ENCODE results near the gene POLR2J. TPM values are rescaled to one million over a fixed set of nuclear protein-coding genes. Genes with fewer than 3 reads are reported as not detected.

The POLR2J gene
- polyA plus RNA-seq, 1 donor: 33.3 TPM

DNA sequence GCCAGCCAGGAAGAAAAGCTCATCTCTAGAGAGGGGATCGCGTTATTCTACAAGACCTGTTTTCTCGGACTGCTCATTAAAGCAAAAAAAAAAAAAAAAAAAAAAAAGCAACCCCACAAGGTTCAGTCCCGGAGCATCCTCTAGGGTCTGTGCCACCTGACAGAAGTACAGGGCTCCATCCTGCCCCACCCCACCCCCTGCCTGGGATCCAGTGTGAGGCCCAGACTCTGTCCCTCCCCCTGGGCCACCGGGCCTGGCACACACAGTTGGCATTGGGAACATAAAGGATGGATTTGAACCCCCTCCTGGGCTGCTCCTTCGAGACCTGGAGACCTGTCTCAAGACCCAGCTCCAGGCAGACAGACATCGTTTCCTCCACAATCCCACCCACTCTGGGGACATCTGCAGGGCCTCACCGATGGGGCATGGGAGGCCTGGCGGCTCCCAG lies 44.7 kb downstream of the POLR2J start:
- DNase-seq: no peak

DNA sequence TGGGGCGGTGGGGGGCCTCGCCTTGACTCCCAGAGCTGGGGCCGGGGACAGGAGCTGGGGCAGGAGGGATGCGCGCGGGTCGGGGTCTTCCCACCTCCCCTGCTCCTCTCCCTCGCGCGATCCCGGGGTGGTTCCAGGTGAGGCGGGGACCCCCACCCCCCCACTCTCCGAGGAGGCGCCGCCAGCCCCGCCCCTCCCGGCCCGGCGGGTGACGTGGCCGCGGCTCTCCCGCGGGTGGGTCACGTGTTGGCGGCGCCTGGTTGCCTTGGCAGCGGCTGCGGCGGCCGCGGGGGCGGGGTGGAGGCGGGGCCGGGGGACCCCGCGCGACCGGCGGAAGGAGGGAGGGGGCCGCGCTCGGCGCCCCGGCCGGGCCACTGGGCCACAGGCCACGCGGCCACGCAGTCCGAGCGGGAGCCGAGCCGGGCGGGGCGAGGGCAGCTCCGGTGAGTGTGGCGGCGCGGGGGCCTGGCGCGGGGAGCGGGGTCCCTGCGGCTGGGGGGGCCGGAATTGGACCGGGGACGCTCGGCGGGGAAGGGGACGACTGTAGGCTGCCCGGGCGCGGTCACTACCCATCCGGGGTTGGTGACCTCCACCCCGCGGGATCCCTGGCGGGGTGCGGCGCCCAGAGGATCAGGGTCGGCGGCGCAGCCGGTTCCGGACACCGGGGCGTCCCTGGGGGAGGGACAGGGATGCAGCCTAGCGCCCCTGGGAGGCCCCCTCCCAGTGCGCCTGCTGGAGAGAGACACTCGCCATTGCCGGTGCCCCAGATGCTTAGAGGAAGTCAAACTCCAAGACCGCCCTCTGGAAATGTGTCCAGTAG lies 45.3 kb downstream of the POLR2J start, which contains the start of gene ORAI2:
Gene ORAI2 (plus strand): TSS at position 357 of the 820 bp plus-strand sequence. CDS start 5,382 bp downstream, outside the sequence.
- peak; percentile 81 for DNase-seq

DNA sequence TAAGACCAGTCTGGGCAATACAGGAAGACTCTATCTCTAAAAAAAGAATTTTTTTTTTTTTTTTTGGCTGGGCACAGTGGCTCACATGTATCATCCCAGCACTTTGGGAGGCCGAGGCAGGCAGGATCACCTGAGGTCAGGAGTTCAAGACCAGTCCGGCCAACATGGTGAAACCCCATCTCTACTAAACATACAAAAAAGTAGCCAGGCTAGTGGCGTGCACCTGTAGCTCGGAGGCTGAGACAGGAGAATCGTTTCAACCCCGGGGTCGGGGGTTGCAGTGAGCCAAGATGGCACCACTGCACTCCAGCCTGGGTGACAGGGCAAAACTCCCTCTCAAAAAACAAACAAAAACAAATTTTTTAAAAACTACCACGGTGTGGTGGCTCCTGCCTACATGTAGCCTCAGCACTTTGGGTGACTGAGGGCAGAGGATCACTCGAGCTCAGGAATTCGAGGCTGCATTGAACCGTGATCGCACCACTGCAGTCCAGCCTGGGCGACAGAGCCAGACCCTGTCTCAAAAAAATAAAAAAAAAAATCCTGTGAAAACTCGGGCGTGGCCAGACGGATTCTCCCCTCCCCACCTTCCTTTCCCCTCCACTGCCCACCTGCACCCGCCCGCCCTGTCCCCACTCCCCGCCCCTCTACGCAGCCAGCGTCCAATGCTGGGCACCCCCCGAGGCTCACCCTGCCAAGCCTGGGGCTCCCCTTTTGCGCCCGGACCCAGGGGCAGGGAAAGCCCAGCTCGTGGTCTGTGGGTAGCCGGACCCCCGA lies 46.1 kb downstream of the POLR2J start:
- no peak for DNase-seq

DNA sequence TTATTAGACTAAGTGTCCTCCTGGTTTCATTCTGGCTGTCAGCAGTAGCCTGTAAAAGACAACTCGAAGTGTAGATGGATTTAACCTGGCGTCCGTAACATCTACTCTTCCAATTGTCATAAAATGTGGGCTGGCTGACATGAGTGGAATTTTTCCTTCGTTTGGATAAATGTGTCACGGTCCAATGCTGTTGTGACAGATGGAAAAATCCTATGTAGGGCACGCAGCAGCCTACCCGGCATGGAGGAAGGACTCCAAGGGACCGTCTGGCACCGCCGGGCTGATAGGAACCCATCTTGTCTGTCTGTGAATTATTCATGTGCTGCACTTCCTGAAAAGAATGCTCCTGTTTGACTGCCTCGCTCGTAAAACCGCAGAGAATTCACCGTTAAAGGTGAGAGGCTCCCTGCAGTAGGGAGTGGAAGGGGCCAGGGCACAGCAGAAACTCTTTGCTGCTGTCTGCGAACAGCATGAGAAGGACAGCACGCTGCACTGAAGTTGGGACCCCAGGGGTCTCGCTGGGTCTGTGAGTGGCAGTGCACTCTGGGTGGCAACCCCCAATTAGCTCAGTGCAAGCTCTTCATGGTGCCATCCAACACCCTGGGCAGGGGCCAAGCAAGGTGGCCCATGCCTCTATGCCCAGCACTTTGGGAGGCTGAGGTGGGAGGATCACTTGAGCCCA lies 47.0 kb downstream of the POLR2J start:
- DNase-seq: peak; percentile 49

DNA sequence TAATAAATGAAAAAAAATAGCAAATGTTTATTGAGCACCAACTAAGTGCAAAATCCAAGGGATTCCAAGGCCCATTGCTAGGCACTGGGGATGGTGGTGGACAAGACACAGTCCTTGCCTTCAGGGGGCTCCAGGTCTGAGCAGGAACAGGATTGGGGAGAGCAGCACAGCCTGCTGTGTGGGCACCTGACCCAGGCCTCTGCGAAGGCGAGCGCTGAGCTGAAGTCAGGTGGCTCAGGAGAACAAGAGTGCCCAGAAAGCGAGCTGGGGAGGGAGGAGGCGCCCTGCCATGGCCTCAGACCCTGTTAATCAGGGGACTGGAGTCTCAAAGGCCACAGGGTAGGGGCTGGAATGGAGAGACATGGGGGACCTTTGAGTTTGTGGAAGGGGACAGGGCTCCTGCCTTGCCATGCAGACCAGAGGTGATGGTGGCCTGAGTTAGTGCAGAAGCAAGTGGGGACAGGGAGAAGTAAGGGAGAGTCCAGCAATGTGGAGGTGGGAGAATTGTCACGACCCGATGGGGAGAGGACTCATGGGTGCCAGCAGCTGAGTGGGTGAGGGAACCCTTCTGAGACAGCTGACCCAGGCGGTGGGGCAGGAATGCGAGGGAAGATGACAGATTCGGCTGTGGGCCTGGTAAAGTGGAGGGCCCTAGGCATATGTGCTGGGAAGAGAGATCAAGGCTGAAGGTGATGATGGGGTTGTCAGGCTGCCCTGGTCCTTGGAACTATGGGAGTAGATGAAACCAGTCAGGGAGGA lies 49.4 kb downstream of the POLR2J start:
- no peak for DNase-seq

DNA sequence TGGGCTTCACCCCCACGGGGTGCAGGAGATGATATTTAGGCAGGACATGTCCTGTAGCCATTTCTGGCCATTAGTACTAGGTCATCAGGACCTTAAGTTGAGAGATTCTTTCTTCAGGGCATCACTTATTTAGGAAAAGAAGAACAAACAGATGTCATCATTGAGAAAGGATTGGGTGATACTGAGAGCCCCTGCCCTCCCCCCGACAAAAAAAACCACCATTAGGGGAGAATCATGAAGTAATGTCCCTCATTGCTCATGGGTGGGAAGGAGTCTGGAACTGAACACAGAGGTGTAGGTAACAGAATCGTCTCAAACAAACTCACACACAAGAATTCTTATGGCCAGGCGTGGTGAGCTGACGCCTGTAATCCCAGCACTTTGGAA lies 51.7 kb downstream of the POLR2J start:
- DNase-seq: no peak

DNA sequence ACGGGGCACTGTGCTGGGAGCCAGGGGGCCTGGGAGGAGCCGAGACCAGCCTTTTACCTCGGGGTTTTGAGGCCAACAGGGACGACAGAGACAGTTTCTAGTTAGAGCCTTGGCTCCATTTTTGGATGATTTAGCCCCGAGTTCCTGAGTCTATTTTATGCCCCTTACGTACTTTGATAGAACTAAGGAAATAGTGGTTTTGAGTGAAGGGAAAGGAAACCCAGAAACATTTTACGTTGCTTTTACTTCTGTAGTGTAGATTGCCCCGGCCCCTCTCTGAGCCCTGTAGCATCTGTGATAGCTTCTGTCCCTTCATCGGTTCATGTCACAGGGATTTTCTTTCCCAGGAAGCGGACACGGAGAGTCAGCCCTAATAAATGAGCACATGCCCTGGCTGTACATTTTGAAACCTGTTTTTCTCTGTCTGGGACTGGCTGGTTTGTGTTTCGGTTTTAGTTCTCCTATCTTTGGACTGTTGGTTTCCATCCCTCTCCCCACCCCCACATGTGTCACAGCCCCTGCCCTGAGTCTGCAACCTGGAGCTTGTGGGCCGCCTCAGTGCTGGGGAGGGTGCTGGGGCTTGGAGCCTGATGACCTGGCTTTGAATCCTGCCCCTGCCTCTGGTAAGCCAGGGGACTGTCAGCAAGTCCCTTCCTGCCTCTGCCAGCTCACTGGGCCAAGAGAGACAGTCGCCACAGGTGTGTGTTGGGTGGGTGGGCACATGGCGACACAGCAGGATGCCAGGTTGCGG lies 52.3 kb downstream of the POLR2J start:
- no peak for DNase-seq

DNA sequence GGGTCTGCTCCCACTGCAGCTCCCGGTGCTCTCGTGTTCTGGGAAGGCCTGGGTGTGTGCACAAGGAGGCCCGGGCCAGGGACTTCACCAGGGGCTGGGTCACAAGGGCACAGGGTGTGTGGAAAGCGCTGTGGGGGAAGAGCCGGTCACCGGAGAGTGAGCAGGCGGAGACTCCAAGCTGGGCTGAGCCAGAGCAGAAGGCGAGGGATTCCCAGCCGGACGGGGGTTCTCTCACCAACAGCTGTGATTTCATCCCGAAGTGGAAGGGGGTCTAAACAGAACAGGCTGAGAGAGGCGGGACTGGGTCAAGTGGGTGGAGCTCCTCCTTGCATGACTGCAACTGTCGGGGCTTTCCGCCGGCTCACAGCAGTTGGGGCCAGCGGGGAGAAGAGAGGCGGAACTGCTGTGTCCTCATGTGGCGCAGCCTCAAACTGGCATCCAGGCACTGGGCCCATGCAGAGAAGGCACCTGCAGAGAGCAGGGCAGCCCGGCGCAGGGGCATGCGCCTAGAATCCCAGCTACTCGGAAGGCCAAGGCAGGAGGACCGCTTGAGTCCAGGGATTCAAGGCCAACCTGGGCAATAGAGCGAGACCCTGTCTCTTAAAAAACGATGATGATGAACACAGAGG lies 53.0 kb downstream of the POLR2J start:
- DNase-seq: no peak

DNA sequence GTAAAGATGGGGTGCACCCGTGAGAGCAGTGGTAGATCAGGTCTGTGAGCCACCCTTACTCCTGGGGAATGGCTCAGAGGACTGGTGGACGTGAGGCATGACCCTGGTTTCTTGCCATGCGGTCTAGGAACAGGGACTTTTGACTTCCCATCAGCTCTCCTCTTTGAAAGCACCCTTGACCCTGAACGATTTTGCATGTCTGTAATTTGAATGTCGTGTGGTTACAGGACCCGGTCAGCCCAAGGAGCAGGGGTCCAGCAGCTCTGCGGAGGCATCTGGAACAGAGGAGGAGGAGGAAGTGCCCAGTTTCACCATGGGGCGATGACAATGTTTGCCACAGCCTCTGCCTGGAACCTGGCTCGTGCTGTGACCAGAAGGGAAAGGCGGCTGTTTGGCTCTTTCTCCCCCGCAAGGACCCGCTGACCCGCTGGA lies 53.9 kb downstream of the POLR2J start:
- DNase-seq: no peak

DNA sequence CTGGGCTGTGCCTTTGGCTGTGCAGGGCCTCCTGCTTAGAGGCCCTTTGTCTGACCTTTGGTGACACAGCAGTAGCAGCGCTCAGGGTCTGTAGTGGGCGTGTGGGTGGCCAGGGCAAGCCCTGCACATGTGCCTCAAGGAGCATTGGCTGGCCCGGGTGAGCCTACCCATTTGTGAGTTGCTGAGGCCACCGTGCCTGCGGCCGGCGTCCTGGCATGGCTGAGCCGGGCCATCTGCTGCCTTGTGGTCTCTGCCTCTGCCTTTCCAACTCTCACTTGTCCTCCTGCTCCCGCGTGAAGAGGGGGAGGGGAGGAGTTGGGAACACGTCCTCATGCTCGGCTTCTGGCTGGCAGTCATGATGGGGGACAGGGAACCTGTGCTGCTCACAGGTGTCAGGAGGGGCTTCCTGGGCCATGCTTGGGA lies 54.6 kb downstream of the POLR2J start:
- DNase-seq: no peak

Other genes starting within 250 kb of the POLR2J start
- 22.2 TPM for gene SH2B2, start 192.1 kb downstream of the POLR2J start, polyA plus RNA-seq (ENCODE audit: insufficient read length)
- gene SPDYE6, start 122.5 kb downstream of the POLR2J start, polyA plus RNA-seq (ENCODE audit: insufficient read length): 11.5 TPM
- gene PRKRIP1, start 82.6 kb downstream of the POLR2J start, polyA plus RNA-seq (ENCODE audit: insufficient read length): 30.6 TPM
- 10.0 TPM for gene ORAI2, start 45.3 kb downstream of the POLR2J start, polyA plus RNA-seq (ENCODE audit: insufficient read length)
- gene ALKBH4, start 14.1 kb downstream of the POLR2J start, polyA plus RNA-seq (ENCODE audit: insufficient read length): 8.9 TPM
- gene LRWD1, start 13.9 kb downstream of the POLR2J start, polyA plus RNA-seq (ENCODE audit: insufficient read length): 11.7 TPM
- 37.1 TPM for gene RASA4B, start 38.9 kb upstream of the POLR2J start, polyA plus RNA-seq (ENCODE audit: insufficient read length)
- 18.4 TPM for gene UPK3BL2, start 64.8 kb upstream of the POLR2J start, polyA plus RNA-seq (ENCODE audit: insufficient read length)
- 14.8 TPM for gene SPDYE2, start 72.3 kb upstream of the POLR2J start, polyA plus RNA-seq (ENCODE audit: insufficient read length)
- gene POLR2J3, start 93.7 kb upstream of the POLR2J start, polyA plus RNA-seq (ENCODE audit: insufficient read length): 75.4 TPM
- 82.0 TPM for gene RASA4, start 137.8 kb upstream of the POLR2J start, polyA plus RNA-seq (ENCODE audit: insufficient read length)
- gene UPK3BL1, start 163.9 kb upstream of the POLR2J start, polyA plus RNA-seq (ENCODE audit: insufficient read length): 30.9 TPM
- 5.1 TPM for gene SPDYE2B, start 171.4 kb upstream of the POLR2J start, polyA plus RNA-seq (ENCODE audit: insufficient read length)
- gene POLR2J2, start 192.7 kb upstream of the POLR2J start, polyA plus RNA-seq (ENCODE audit: insufficient read length): 6.7 TPM

All from hindlimb muscle (tissue), 1 donor.